Mesendoderm (in vitro differentiated cells): Measurements from ENCODE around the gene ZNF680.
"Not testable (repeated sequence)": the region's sequence is repeated elsewhere in the genome, so short reads cannot be mapped to it uniquely, and the experiment has no call there.

Experiments used
- DNase-seq: peaks from one replicate; pipeline ENCODE4 v3.0.0; 2013
- H2AK5ac ChIP-seq: 2 replicates; pipeline ENCODE4 v1.6.1; 2013; ENCODE audit warnings: low read length, inconsistent platforms
- H2BK120ac ChIP-seq: 2 replicates; pipeline ENCODE4 v1.6.1; 2013; ENCODE audit warnings: low read depth, mild to moderate bottlenecking, low read length, moderate library complexity, mixed read lengths
- H2BK15ac ChIP-seq: replicated peaks from 2 replicates; pipeline ENCODE4 v1.6.1; 2013; ENCODE audit warnings: low read depth, mild to moderate bottlenecking, moderate library complexity
- H2BK5ac ChIP-seq: 2 replicates; pipeline ENCODE4 v1.6.1; 2013; ENCODE audit warnings: low read length, inconsistent platforms
- H3K18ac ChIP-seq: 2 replicates; pipeline ENCODE4 v1.6.1; 2013; ENCODE audit warnings: mild to moderate bottlenecking, low read length, mixed read lengths
- H3K23ac ChIP-seq: one replicate; pipeline ENCODE4 v1.6.1; 2013; ENCODE audit warnings: low read length
- H3K27ac ChIP-seq: 2 replicates; pipeline ENCODE4 v1.5.1; 2013; ENCODE audit warnings: low read depth, mild to moderate bottlenecking, inconsistent platforms, low read length, moderate library complexity
- H3K27me3 ChIP-seq: 2 replicates; pipeline ENCODE4 v1.6.1; 2013; ENCODE audit warnings: low read length, control low read depth, mild to moderate bottlenecking, inconsistent platforms; ENCODE audit not compliant: insufficient read depth, poor library complexity
- H3K36me3 ChIP-seq: 2 replicates; pipeline ENCODE4 v1.6.1; 2013; ENCODE audit warnings: low read length, inconsistent platforms; ENCODE audit not compliant: control insufficient read depth, insufficient read depth
- H3K4ac ChIP-seq: one replicate; pipeline ENCODE4 v1.6.1; 2013; ENCODE audit warnings: low read depth, mild to moderate bottlenecking, low read length, moderate library complexity
- H3K4me1 ChIP-seq: 2 replicates; pipeline ENCODE4 v1.6.1; 2013; ENCODE audit warnings: low read depth, low read length, inconsistent platforms; ENCODE audit not compliant: control insufficient read depth
- H3K4me2 ChIP-seq: 2 replicates; pipeline ENCODE4 v1.6.1; 2013; ENCODE audit warnings: low read length
- H3K4me3 ChIP-seq: 2 replicates; pipeline ENCODE4 v1.5.1; 2013; ENCODE audit warnings: mild to moderate bottlenecking, low read length
- H3K56ac ChIP-seq: one replicate; pipeline ENCODE4 v1.6.1; 2013; ENCODE audit warnings: low read length
- H3K79me1 ChIP-seq: 2 replicates; pipeline ENCODE4 v1.6.1; 2013; ENCODE audit warnings: low read length, inconsistent platforms
- H3K79me2 ChIP-seq: 2 replicates; pipeline ENCODE4 v1.6.1; 2013; ENCODE audit warnings: mild to moderate bottlenecking, low read length; ENCODE audit not compliant: control insufficient read depth, insufficient read depth
- H3K9ac ChIP-seq: 2 replicates; pipeline ENCODE4 v1.6.1; 2013; ENCODE audit warnings: low read length, inconsistent platforms
- H4K5ac ChIP-seq: one replicate; pipeline ENCODE4 v1.6.1; 2013; ENCODE audit warnings: low read length
- H4K8ac ChIP-seq: one replicate; pipeline ENCODE4 v1.6.1; 2013; ENCODE audit warnings: low read depth, mild to moderate bottlenecking, control low read depth, low read length, moderate library complexity
- WGBS: extraction: QIAGEN DNeasy Blood & Tissue Kit; methylation state at CpG from one replicate; pipeline ENCODE4 v1.1.7; 2013; ENCODE audit warnings: low lambda C conversion rate, missing lambda C conversion rate; ENCODE audit not compliant: insufficient coverage; ENCODE audit errors: extremely low coverage; 5-methylcytosine and 5-hydroxymethylcytosine counted together

The ZNF680 gene

DNA sequence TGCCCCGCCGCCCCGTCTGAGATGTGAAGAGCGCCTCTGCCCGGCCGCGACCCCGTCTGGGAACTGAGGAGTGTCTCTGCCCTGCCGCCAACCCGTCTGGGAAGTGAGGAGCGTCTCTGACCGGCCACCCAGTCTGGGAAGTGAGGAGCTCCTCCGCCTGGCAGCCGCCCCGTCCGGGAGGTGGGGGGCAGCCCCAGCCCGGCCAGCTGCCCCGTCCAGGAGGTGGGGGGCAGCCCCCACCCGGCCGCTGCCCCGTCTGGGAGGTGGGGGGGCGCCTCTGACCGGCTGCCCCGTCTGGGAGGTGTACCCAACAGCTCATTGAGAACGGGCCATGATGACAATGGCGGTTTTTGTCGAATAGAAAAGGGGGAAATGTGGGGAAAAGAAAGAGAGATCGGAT, 8.7 kb downstream of the ZNF680 start:
- not testable (repeated sequence) for H3K4me3 ChIP-seq, H3K27ac ChIP-seq, H3K4ac ChIP-seq, H2BK15ac ChIP-seq, H3K27me3 ChIP-seq, H3K4me1 ChIP-seq, H3K23ac ChIP-seq, H3K56ac ChIP-seq, H4K5ac ChIP-seq, H2BK120ac ChIP-seq, H3K4me2 ChIP-seq, H3K79me1 ChIP-seq, H2BK5ac ChIP-seq, DNase-seq, H4K8ac ChIP-seq, H3K36me3 ChIP-seq, H3K18ac ChIP-seq, H3K9ac ChIP-seq, H2AK5ac ChIP-seq
- no CpG with 5 or more reads among the region's 28 CpGs for WGBS
- H3K79me2 ChIP-seq: peaks cover 11% of the 10 kb centered on the region

DNA sequence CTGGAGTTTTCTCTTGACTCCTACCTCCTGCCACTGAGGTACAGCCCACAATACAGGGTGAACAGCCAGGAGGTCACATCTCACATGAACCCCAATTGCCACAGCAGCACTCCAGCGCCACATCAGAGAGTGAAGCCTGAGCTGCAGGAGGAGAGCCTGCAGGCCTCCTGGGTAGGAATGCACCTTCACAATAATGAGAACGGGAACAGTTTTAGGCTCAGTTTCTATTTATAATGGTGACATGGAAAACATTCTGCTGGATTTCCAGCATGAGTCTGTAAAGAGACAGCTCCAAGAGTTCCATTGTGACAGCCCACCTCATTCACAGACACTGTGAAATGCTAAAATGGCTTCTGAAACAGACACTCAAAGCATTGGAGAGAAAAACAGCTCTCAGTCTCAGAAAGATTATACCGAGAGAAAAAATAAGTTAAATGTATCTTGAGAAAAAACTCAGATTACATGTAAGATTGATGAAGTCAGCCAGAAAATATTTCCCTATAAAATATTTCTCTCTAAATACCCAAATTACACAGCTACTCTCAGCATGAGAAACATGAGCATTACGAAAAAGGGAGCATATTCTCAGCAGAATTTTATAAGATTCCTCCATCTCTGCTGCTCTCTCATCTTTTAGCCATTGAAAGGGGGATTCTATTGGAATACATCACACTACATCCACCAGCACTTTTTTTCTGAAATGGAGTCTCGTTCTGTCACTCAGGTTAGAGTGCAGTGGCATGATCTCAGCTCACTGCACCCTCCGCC, 11.3 kb downstream of the ZNF680 start:
- peaks cover 11% of the 10 kb centered on the region for H3K79me2 ChIP-seq
- no peaks in the 10 kb centered on the region for H3K36me3 ChIP-seq
- no peak overlapping the region for H4K5ac ChIP-seq
- no peak overlapping the region for H3K18ac ChIP-seq
- H3K56ac ChIP-seq: no peak overlapping the region
- no CpG with 5 or more reads among the region's 6 CpGs for WGBS
- peaks cover 3% of the 10 kb centered on the region for H3K79me1 ChIP-seq
- H2BK5ac ChIP-seq: no peak overlapping the region
- no peak overlapping the region for H2AK5ac ChIP-seq
- no peak overlapping the region for H2BK15ac ChIP-seq
- no peak overlapping the region for H3K27ac ChIP-seq
- no peak overlapping the region for H3K4me3 ChIP-seq
- no peaks in the 10 kb centered on the region for H3K27me3 ChIP-seq
- H3K4me1 ChIP-seq: no peaks in the 10 kb centered on the region
- H3K9ac ChIP-seq: no peak overlapping the region
- H3K4me2 ChIP-seq: no peak overlapping the region
- no peak overlapping the region for H4K8ac ChIP-seq
- H3K4ac ChIP-seq: no peak overlapping the region
- H2BK120ac ChIP-seq: no peak overlapping the region
- no peak overlapping the region for H3K23ac ChIP-seq
- DNase-seq: no peak

DNA sequence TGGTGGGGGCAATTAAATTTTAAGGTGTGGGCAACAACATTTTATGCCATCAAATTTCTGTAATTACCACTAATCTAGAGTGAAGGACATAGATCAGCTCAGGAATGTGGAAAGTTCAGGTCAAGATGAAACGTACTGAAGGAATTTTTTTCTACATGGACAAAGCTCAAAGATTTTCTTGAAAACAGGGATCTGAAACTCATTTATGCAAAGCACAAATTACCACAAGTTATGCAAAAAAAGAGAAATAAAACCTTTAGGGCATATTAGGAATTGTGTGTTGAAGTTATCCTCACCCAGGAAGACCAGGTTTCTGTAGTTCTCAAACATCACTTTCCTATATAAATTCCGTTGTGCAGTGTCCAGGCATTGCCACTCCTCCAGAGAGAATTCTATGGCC, 18.9 kb downstream of the ZNF680 start:
- Histone ChIP-seq H3K27ac (no peak overlapping the region), H3K4me1 (no peaks in the 10 kb centered on the region)

DNA sequence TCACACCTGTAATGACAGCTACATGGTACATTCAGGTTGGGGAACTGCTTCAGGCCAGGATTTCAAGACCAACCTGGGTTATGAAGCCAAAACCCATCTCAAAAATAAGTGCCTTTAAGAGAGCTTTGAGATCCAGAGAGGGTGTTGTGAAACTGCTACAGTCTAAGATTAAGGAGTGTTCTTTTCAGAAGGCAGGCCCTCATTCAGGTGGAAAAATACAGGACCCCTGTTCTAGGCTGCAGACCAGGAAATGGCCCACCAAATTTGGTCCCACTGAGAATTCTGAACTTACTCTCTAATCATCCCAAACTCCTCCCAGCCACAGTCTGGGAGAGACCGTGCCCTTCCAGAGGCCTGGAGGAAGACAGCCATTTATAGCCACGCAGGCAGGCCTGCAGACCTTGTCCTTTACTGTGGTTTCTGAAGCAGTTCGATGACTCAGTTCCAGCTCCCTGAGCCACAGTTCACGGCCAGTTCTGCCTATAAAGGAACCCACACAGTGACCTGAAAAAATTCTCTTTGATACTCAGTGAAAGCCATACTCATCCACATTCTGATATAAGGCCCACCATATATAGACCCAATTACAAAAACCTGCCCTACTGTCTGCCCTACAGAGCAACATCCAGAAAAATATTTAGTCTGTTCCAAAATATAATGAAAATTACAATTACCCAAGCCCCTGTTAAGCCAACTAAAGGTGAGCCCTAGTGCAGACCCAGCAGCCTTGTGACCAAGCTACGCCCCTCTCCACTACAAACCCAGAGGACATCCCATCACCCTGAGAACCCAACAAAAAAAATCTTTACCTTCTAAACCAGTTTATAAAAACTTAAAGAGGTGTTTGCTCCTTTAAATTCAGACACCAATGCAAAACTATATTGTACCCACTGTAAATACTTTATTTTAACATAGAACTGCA, 21.2 kb downstream of the ZNF680 start:
- H3K4ac ChIP-seq: no peak overlapping the region
- H2BK120ac ChIP-seq: no peak overlapping the region
- no peaks in the 10 kb centered on the region for H3K27me3 ChIP-seq
- no peak overlapping the region for H3K56ac ChIP-seq
- no CpG with 5 or more reads among the region's 5 CpGs for WGBS
- H3K18ac ChIP-seq: no peak overlapping the region
- H3K27ac ChIP-seq: no peak overlapping the region
- H3K4me2 ChIP-seq: no peak overlapping the region
- no peak overlapping the region for H4K5ac ChIP-seq
- H2BK15ac ChIP-seq: no peak overlapping the region
- no peak overlapping the region for H2AK5ac ChIP-seq
- H2BK5ac ChIP-seq: no peak overlapping the region
- no peaks in the 10 kb centered on the region for H3K4me1 ChIP-seq
- H3K23ac ChIP-seq: no peak overlapping the region
- H3K36me3 ChIP-seq: no peaks in the 10 kb centered on the region
- no peak overlapping the region for H3K9ac ChIP-seq
- H4K8ac ChIP-seq: no peak overlapping the region
- H3K4me3 ChIP-seq: no peak overlapping the region
- no peaks in the 10 kb centered on the region for H3K79me1 ChIP-seq
- H3K79me2 ChIP-seq: peaks cover 3% of the 10 kb centered on the region
- DNase-seq: no peak

More for the DNA sequence above, 18.9 kb downstream of the ZNF680 start:
- no peak overlapping the region for H3K23ac ChIP-seq
- H3K27me3 ChIP-seq: no peaks in the 10 kb centered on the region
- no peak overlapping the region for H3K4me2 ChIP-seq
- no peak for DNase-seq
- H2AK5ac ChIP-seq: no peak overlapping the region
- no peaks in the 10 kb centered on the region for H3K79me1 ChIP-seq
- no peaks in the 10 kb centered on the region for H3K36me3 ChIP-seq
- no peak overlapping the region for H4K5ac ChIP-seq
- no peak overlapping the region for H3K56ac ChIP-seq
- no peak overlapping the region for H2BK120ac ChIP-seq
- no peak overlapping the region for H2BK5ac ChIP-seq
- H3K4me3 ChIP-seq: no peak overlapping the region
- WGBS: no CpG with 5 or more reads among the region's 2 CpGs
- no peak overlapping the region for H4K8ac ChIP-seq
- H3K79me2 ChIP-seq: peaks cover 3% of the 10 kb centered on the region
- H2BK15ac ChIP-seq: no peak overlapping the region
- no peak overlapping the region for H3K9ac ChIP-seq
- no peak overlapping the region for H3K4ac ChIP-seq
- H3K18ac ChIP-seq: no peak overlapping the region

DNA sequence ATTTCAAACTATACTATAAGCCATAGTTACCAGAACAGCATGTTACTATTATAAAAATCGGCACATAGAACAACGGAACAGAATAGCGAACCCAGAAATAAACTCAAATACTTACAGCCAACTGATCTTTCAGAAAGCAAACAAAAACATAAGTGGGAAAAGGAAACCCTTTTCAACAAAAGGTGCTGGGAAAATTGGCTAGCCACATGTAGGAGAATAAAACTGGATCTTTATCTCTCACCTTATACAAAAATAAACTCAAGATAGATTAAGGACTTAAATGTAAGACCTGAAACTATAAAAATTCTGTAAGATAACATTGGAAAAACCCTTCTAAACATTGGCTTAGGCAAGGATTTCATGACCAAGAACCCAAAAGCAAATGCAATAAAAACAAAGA, 29.1 kb downstream of the ZNF680 start:
- Histone ChIP-seq H2BK15ac (no peak overlapping the region), H3K79me1 (no peaks in the 10 kb centered on the region), H3K4me1 (no peaks in the 10 kb centered on the region), H3K79me2 (no peaks in the 10 kb centered on the region), H3K56ac (no peak overlapping the region), H2BK120ac (no peak overlapping the region), H4K8ac (no peak overlapping the region), H3K27ac (no peak overlapping the region), H3K18ac (no peak overlapping the region), H3K4ac (no peak overlapping the region), H3K36me3 (no peaks in the 10 kb centered on the region), H3K23ac (no peak overlapping the region), H4K5ac (no peak overlapping the region), H2AK5ac (no peak overlapping the region), H3K27me3 (no peaks in the 10 kb centered on the region), H3K4me3 (no peak overlapping the region), H3K4me2 (no peak overlapping the region), H2BK5ac (no peak overlapping the region), H3K9ac (no peak overlapping the region)
- DNase-seq: no peak
- WGBS: no CpG with 5 or more reads among the region's 3 CpGs
